GM23338 (cell line): ENCODE data around the gene AGBL4. TPM values are rescaled to one million over a fixed set of nuclear protein-coding genes. Genes with fewer than 3 reads are reported as not detected.

Experiments used
- ATAC-seq: fragments of 200-7000 bp; cut with Tn5 transposase; 3 replicates; pipeline ENCODE4 v1.9.1; 2020
- DNase-seq: peaks from one replicate; pipeline ENCODE4 v3.0.0-alpha.2; 2015; ENCODE audit warnings: low spot score
- H2AFZ ChIP-seq: fragments of 200-600 bp; sonication (generic); 2 replicates; pipeline ENCODE4 v1.8.0; 2016; ENCODE audit warnings: antibody characterized with exemption, mild to moderate bottlenecking, moderate library complexity
- H3F3A ChIP-seq: fragments of 200-600 bp; sonication (generic); replicated peaks from 2 replicates; pipeline ENCODE4 v1.8.0; 2017; ENCODE audit warnings: antibody characterized with exemption, mixed run types, low read depth
- H3K27ac ChIP-seq: fragments of 200-600 bp; sonication (generic); 2 replicates; pipeline ENCODE4 v1.6.1; 2016; ENCODE audit warnings: low read depth
- H3K27me3 ChIP-seq: fragments of 200-600 bp; sonication (generic); 2 replicates; pipeline ENCODE4 v1.8.0; 2016; ENCODE audit warnings: mild to moderate bottlenecking, mixed run types, moderate library complexity; ENCODE audit not compliant: insufficient read depth
- H3K36me3 ChIP-seq: fragments of 200-600 bp; sonication (generic); 2 replicates; pipeline ENCODE4 v1.8.0; 2016; ENCODE audit warnings: mild to moderate bottlenecking; ENCODE audit not compliant: insufficient read depth
- H3K4me1 ChIP-seq: fragments of 200-600 bp; sonication (generic); 2 replicates; pipeline ENCODE4 v1.8.0; 2016; ENCODE audit warnings: mild to moderate bottlenecking, moderate library complexity; ENCODE audit not compliant: insufficient read depth
- H3K4me2 ChIP-seq: fragments of 200-600 bp; sonication (generic); 2 replicates; pipeline ENCODE4 v1.7.1; 2017; ENCODE audit warnings: mixed run types
- H3K4me3 ChIP-seq: fragments of 200-600 bp; sonication (generic); 2 replicates; pipeline ENCODE4 v1.6.1; 2016; ENCODE audit warnings: mixed run types
- H3K79me2 ChIP-seq: fragments of 200-600 bp; sonication (generic); replicated peaks from 2 replicates; pipeline ENCODE4 v1.8.0; 2017; ENCODE audit warnings: mild to moderate bottlenecking; ENCODE audit not compliant: insufficient read depth
- H3K9me2 ChIP-seq: fragments of 200-600 bp; sonication (generic); 2 replicates; pipeline ENCODE4 v1.8.0; 2017; ENCODE audit not compliant: insufficient read depth
- H4K20me1 ChIP-seq: fragments of 200-600 bp; sonication (generic); replicated peaks from 2 replicates; pipeline ENCODE4 v1.8.0; 2017; ENCODE audit warnings: mild to moderate bottlenecking; ENCODE audit not compliant: insufficient read depth
- H3K27ac Mint-ChIP-seq: 2 replicates; pipeline ENCODE4 v1.8.0; 2020; ENCODE audit warnings: inconsistent platforms, mild to moderate bottlenecking, moderate library complexity, mixed read lengths
- H3K27me3 Mint-ChIP-seq: 3 replicates; pipeline ENCODE4 v1.8.0; 2022; ENCODE audit warnings: low read depth, mild to moderate bottlenecking, moderate library complexity, mixed read lengths, inconsistent platforms; ENCODE audit not compliant: insufficient read depth, poor library complexity
- H3K36me3 Mint-ChIP-seq: 3 replicates; pipeline ENCODE4 v1.8.0; 2021; ENCODE audit warnings: low read depth, mild to moderate bottlenecking, inconsistent platforms, moderate library complexity, mixed read lengths
- H3K4me1 Mint-ChIP-seq: 3 replicates; pipeline ENCODE4 v1.8.0; 2020; ENCODE audit warnings: mild to moderate bottlenecking, inconsistent platforms, mixed read lengths
- H3K4me3 Mint-ChIP-seq: 3 replicates; pipeline ENCODE4 v1.8.0; 2021; ENCODE audit warnings: moderate library complexity, mild to moderate bottlenecking, inconsistent platforms, mixed read lengths
- H3K9me3 Mint-ChIP-seq: 3 replicates; pipeline ENCODE4 v1.8.0; 2020; ENCODE audit warnings: moderate library complexity, mild to moderate bottlenecking, inconsistent platforms, mixed read lengths
- CREB1 ChIP-seq: fragments of 250-450 bp; sonication (Bioruptor Pico); IDR thresholded peaks from 2 replicates; pipeline ENCODE4 v1.5.0; 2020; ENCODE audit warnings: low read depth, mild to moderate bottlenecking, moderate library complexity
- CTCF ChIP-seq, 2 experiments: fragments of 200-600 bp in 1 of 2; sonication (generic) in 1 of 2; conservative IDR thresholded peaks; 2 replicates each; pipeline versions ENCODE4 v1.5.1 to v1.6.1; 2016 to 2017; ENCODE audit warnings: antibody characterized with exemption in 2 of 2, low read depth in 2 of 2, mild to moderate bottlenecking in 2 of 2, moderate library complexity in 1 of 2
- EZH2 ChIP-seq: fragments of 200-600 bp; sonication (generic); IDR thresholded peaks from one replicate; pipeline ENCODE4 v1.8.0; 2017; ENCODE audit warnings: antibody characterized with exemption, mild to moderate bottlenecking, low read depth; ENCODE audit not compliant: unreplicated experiment
- JUNB ChIP-seq: IDR thresholded peaks from one replicate; pipeline ENCODE4 v1.6.1; 2016; ENCODE audit warnings: antibody characterized with exemption; ENCODE audit not compliant: unreplicated experiment
- NANOG ChIP-seq: IDR thresholded peaks from 2 replicates; pipeline ENCODE4 v1.6.1; 2016; ENCODE audit warnings: antibody characterized with exemption, borderline replicate concordance
- REST ChIP-seq: IDR thresholded peaks from one replicate; pipeline ENCODE4 v1.6.1; 2018; ENCODE audit warnings: antibody characterized with exemption; ENCODE audit not compliant: unreplicated experiment
- STAT1 ChIP-seq: IDR thresholded peaks from one replicate; pipeline ENCODE4 v1.6.1; 2016; ENCODE audit warnings: antibody characterized with exemption; ENCODE audit not compliant: unreplicated experiment
- ZNF114 ChIP-seq: fragments of 250-450 bp; sonication (Bioruptor Pico); IDR thresholded peaks from 2 replicates; pipeline ENCODE4 v1.5.0; 2020; ENCODE audit warnings: mild to moderate bottlenecking, moderate library complexity
- polyA plus RNA-seq: library from polyadenylated mRNA; unstranded; fragments of >200 nt; fragmentation: Nextera tagmentation; extraction: Ambion mirVana; gene quantifications from 2 replicates; pipeline ENCODE4 v1.2.1, GENCODE V29; 2016
- total RNA-seq: library from RNA; depleted of rRNA; stranded (reverse); fragments of >200 nt; shearing (Covaris generic); gene quantifications from 2 replicates; pipeline ENCODE4 v1.2.3, GENCODE V29; 2014

Gene AGBL4
- total and polyA plus RNA-seq, 2 experiments from 2014 or later: 0.91 to 1.5 TPM

- TF ChIP-seq CTCF (conservative IDR thresholded peaks at IDR 0.05; ENCODE audit: low read depth in 2 of 2) (no peak), JUNB (no peak), CREB1 (CRISPR knock-in tag) (no peak), EZH2 (no peak), ZNF114 (CRISPR knock-in tag) (no peak), REST (no peak), NANOG (no peak)
These were observed 1465.4 kb downstream of the AGBL4 start (continued) for GRCh38 chr1:48558366-48558765.

- Mint-ChIP-seq H3K27ac (no peak overlapping the region), H3K36me3 (no peaks in the 10 kb centered on the region), H3K4me3 (no peak overlapping the region), H3K4me1 (no peaks in the 10 kb centered on the region), H3K27me3 (no peaks in the 10 kb centered on the region), H3K9me3 (no peaks in the 10 kb centered on the region)
- H3K4me1 ChIP-seq: no peaks in the 10 kb centered on the region
- H3K4me2 ChIP-seq: no peak overlapping the region
- H3F3A ChIP-seq: no peaks in the 10 kb centered on the region
- no peak overlapping the region for H2AFZ ChIP-seq
- no peak overlapping the region for H3K27ac ChIP-seq
- no peaks in the 10 kb centered on the region for H3K79me2 ChIP-seq
- no peaks in the 10 kb centered on the region for H3K9me2 ChIP-seq
- no peaks in the 10 kb centered on the region for H3K36me3 ChIP-seq
- H4K20me1 ChIP-seq: no peaks in the 10 kb centered on the region
- ATAC-seq: no peak
- H3K4me3 ChIP-seq: no peak overlapping the region
- no peak for DNase-seq
- no peaks in the 10 kb centered on the region for H3K27me3 ChIP-seq
- no peak for TF ChIP-seq CREB1 (CRISPR knock-in tag)
- no peak for TF ChIP-seq EZH2
- no peak for TF ChIP-seq REST
- TF ChIP-seq ZNF114 (CRISPR knock-in tag): no peak
- no peak for TF ChIP-seq STAT1
These were observed 1467.4 kb downstream of the AGBL4 start for GRCh38 chr1:48556186-48556850.
